Adrenal gland (tissue), 12 donors: ENCODE measurements around the gene ASB1. TPM values are rescaled to one million over a fixed set of nuclear protein-coding genes. Genes with fewer than 3 reads are reported as not detected.

Experiments
- DNase-seq, 7 donors: peaks; one replicate each; pipeline ENCODE4 v3.0.0-alpha.2; 2019 to 2020
- H3K27ac ChIP-seq, 5 donors: fragments of 200-600 bp; sonication (generic) in 4 of 5; 1 replicate in 3 of 5; 2 replicates in 2 of 5; pipeline versions ENCODE4 v1.5.1 to v1.8.0; 2016 to 2020; ENCODE audit warnings: mild to moderate bottlenecking in 1 of 5
- H3K27me3 ChIP-seq: fragments of 200-600 bp; 2 replicates; pipeline ENCODE4 v1.8.0; 2021
- H3K36me3 ChIP-seq, 2 donors: fragments of 200-600 bp; replicated peaks in 1 of 2; 1 replicate in 1 of 2; 2 replicates in 1 of 2; pipeline versions ENCODE4 v1.5.1 to v1.8.0; 2018 to 2022
- H3K4me1 ChIP-seq, 2 donors: fragments of 200-600 bp; replicated peaks in 1 of 2; 1 replicate in 1 of 2; 2 replicates in 1 of 2; pipeline versions ENCODE4 v1.5.1 to v1.8.0; 2018 to 2021
- H3K4me3 ChIP-seq, 4 donors: fragments of 200-600 bp; sonication (generic) in 3 of 4; one replicate each; pipeline ENCODE4 v1.5.1; 2016 to 2018
- H3K9me3 ChIP-seq, 3 donors: fragments of 200-600 bp; sonication (generic) in 1 of 3; replicated peaks in 1 of 3; 1 replicate in 2 of 3; 2 replicates in 1 of 3; pipeline versions ENCODE4 v1.5.1 to v1.8.0; 2016 to 2021
- CTCF ChIP-seq, 6 experiments: fragments of 450-650 bp in 4 of 6; fragments of 200-600 bp in 2 of 6; sonication (generic) in 1 of 6; IDR thresholded peaks; 1 replicate in 5 of 6; 2 replicates in 1 of 6; pipeline versions ENCODE4 v1.5.1 to v1.8.0; 2016 to 2021; ENCODE audit warnings: antibody characterized with exemption in 6 of 6, mild to moderate bottlenecking in 2 of 6, moderate library complexity in 1 of 6
- POLR2A ChIP-seq, 2 donors: fragments of 450-650 bp; IDR thresholded peaks; one replicate each; pipeline ENCODE4 v1.6.1; 2017; ENCODE audit warnings: antibody characterized with exemption in 2 of 2, mild to moderate bottlenecking in 2 of 2, moderate library complexity in 1 of 2
- WGBS, 4 donors: extraction: QIAGEN DNeasy Blood & Tissue Kit in 2 of 4; methylation state at CpG; one replicate each; pipeline versions ENCODE4 v1.1.5 to v1.1.7; 2013 to 2017; 5-methylcytosine and 5-hydroxymethylcytosine counted together
- intact Hi-C, 2 donors: fragments of 100-400 bp; cut with DNase I; formaldehyde crosslinking; loops; one replicate each; pipeline versions ENCODE4 v1.14.1 to v1.15.0; 2022 to 2023
- polyA plus RNA-seq, 3 donors: library from polyadenylated mRNA; stranded (reverse); fragments of 200-250 nt in 2 of 3; fragments of 350-450 nt in 1 of 3; fragmentation: Illumina TruSeq in 1 of 3; extraction: RNeasy Lipid Tissue Mini Kit (QIAGEN cat#74804) in 1 of 3; gene quantifications; one replicate each; pipeline ENCODE4 v1.2.3, GENCODE V29; 2013 to 2014
- total RNA-seq, 9 donors: library from RNA; depleted of rRNA in 4 of 9; stranded (reverse); fragments of >200 nt in 4 of 9; fragments of 120-200 nt in 1 of 9; fragmentation: NEBNext Ultra II Directional in 1 of 9; extraction: Animal tissue kit (Norgen Biotek cat#: 25700) in 1 of 9; gene quantifications; one replicate each; pipeline versions ENCODE4 v1.1.0 to v1.2.4, GENCODE V29; 2013 to 2023
- donor health status: healthy with polysubstance abuse.
- donor health status: Bipolar disorder and iron deficiency.
- donor health status: DM: yes; HTN: yes; CAD: no.
- donor health status: DM: no; HTN: no; CAD: no.
- donor health status: DM: no; HTN: no; CAD: no.
- donor health status: DM: yes; HTN: yes; CAD: no.

Gene ASB1
- total and polyA plus RNA-seq, 12 donors = 12.2 to 28.8 (median 19.6) TPM

GRCh38 chr2:238408615-238409340 lies 17.9 kb upstream of the ASB1 start:
- no peak overlapping the region for H3K4me3 ChIP-seq
- H3K36me3 ChIP-seq = no peaks in the 10 kb centered on the region
- no peak for TF ChIP-seq CTCF (IDR thresholded peaks at IDR 0.05)
- no peak for TF ChIP-seq POLR2A (IDR thresholded peaks at IDR 0.05)
- 84 to 91% (median 89%) methylated on average over 11 to 17 of the region's 17 CpGs for WGBS, 4 donors
- no peak for DNase-seq
- no peaks in the 10 kb centered on the region for H3K4me1 ChIP-seq
- intact Hi-C loops = no loop called here
- H3K27me3 ChIP-seq = no peaks in the 10 kb centered on the region
- no peak overlapping the region for H3K27ac ChIP-seq
- H3K9me3 ChIP-seq = no peaks in the 10 kb centered on the region

- 81 to 89% (median 83%) methylated on average over 34 of the region's 34 CpGs for WGBS, 4 donors
- H3K36me3 ChIP-seq = no peaks in the 10 kb centered on the region
- H3K4me1 ChIP-seq = no peaks in the 10 kb centered on the region
- TF ChIP-seq POLR2A (IDR thresholded peaks at IDR 0.05) (no peak), CTCF (IDR thresholded peaks at IDR 0.05) (no peak)
- intact Hi-C loops = no loop called here
- no peak overlapping the region for H3K27ac ChIP-seq
- DNase-seq = no peak
- no peaks in the 10 kb centered on the region for H3K9me3 ChIP-seq
- no peak overlapping the region for H3K4me3 ChIP-seq
- no peaks in the 10 kb centered on the region for H3K27me3 ChIP-seq
These were observed 17.2 kb upstream of the ASB1 start for GRCh38 chr2:238409341-238410199.

GRCh38 chr2:238412067-238412767 lies 14.5 kb upstream of the ASB1 start:
- no peak for DNase-seq
- intact Hi-C loops = no loop called here
- Histone ChIP-seq H3K4me3 (no peak overlapping the region), H3K4me1 (no peaks in the 10 kb centered on the region), H3K9me3 (no peaks in the 10 kb centered on the region), H3K36me3 (no peaks in the 10 kb centered on the region), H3K27ac (no peak overlapping the region), H3K27me3 (no peaks in the 10 kb centered on the region)
- TF ChIP-seq CTCF (IDR thresholded peaks at IDR 0.05) (no peak), POLR2A (IDR thresholded peaks at IDR 0.05) (no peak)
- WGBS, 4 donors = 85 to 94% (median 91%) methylated on average over 12 of the region's 12 CpGs

GRCh38 chr2:238413368-238413767 lies 13.4 kb upstream of the ASB1 start:
- Histone ChIP-seq H3K27me3 (no peaks in the 10 kb centered on the region), H3K27ac (no peak overlapping the region), H3K4me3 (no peak overlapping the region), H3K4me1 (no peaks in the 10 kb centered on the region), H3K9me3 (no peaks in the 10 kb centered on the region), H3K36me3 (no peaks in the 10 kb centered on the region)
- no peak for DNase-seq
- WGBS, 4 donors = 90 to 96% (median 92%) methylated on average over 2 of the region's 2 CpGs
- intact Hi-C loops = no loop called here
- no peak for TF ChIP-seq CTCF (IDR thresholded peaks at IDR 0.05)
- TF ChIP-seq POLR2A (IDR thresholded peaks at IDR 0.05) = no peak
